ENCODE data around the gene FTCD. TPM values are rescaled to one million over a fixed set of nuclear protein-coding genes. Genes with fewer than 3 reads are reported as not detected.
A peak's percentile ranks its signal among the peaks of the same experiment; 100 is the strongest.

Gene FTCD
- total and polyA plus RNA-seq, 9 of the 15 experiments (the other 6 are each of a cell fraction or from before 2014, with no cell fraction given): 0.11 to 1.6 (median 0.67) TPM; not detected in 5

DNA sequence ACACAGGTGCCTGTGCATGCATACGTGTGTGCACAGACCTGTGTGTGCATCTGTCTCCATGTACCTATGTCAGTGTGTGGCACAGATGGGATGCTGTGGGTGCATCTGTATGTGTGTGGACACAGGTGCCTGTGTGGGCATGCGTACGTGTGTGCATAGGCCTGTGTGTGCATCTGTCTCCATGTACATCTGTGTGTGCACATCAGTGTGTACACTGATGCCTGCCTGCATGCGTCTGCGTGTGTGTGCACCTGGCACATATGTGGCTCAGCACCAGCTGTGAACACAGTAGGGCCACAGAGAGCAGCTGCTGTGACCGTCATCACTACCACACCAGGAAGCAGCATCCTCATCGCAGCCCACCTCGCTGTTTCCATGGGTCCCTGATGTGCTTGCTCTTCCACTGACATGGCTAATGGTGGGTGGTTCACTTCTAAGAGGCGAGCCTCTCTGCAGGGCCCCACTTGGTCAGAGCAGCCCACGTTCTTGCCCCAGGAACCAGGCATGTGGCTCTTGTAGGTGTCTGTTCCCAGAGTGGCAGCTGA is 38.5 kb upstream of the FTCD start:
- H3K4me1 ChIP-seq (replicated peaks in 1 of 2; ENCODE audit: control insufficient read depth in 2 of 2, insufficient read depth in 2 of 2, low read length in 2 of 2): peaks cover 16 to 36% of the 10 kb centered on the region in 2 experiments
- intact Hi-C loops (cut with micrococcal nuclease) (no loop called here), in situ Hi-C loops (cut with MboI) (no loop called here)
- BruUV-seq (replicated peaks): no TSS peak
- H3K27me3 ChIP-seq (ENCODE audit: control insufficient read depth in 2 of 2, insufficient read depth in 2 of 2, low read length in 2 of 2): no peaks in the 10 kb centered on the region
- H2AFZ ChIP-seq (ENCODE audit: low read depth, low read length): no peak overlapping the region
- no peaks in the 10 kb centered on the region for H4K20me1 ChIP-seq (replicated peaks; ENCODE audit: control insufficient read depth, insufficient read depth, low read length)
- ChIA-PET POLR2A (no interaction called here), CTCF (ENCODE audit: low intra/inter-chr PET ratio) (no interaction called here)
- no peak overlapping the region for H3K27ac ChIP-seq (ENCODE audit: extremely low read depth, low read depth, low read length)
- H3K9ac ChIP-seq (ENCODE audit: insufficient read depth in 1 of 2, low read depth in 2 of 2, low read length in 2 of 2): no peak overlapping the region
- H3K4me3 ChIP-seq: no peak overlapping the region
- peaks cover 99% of the 10 kb centered on the region for H3K36me3 ChIP-seq (ENCODE audit: control insufficient read depth, insufficient read depth, low read length)
- TF ChIP-seq, protein P1, sequence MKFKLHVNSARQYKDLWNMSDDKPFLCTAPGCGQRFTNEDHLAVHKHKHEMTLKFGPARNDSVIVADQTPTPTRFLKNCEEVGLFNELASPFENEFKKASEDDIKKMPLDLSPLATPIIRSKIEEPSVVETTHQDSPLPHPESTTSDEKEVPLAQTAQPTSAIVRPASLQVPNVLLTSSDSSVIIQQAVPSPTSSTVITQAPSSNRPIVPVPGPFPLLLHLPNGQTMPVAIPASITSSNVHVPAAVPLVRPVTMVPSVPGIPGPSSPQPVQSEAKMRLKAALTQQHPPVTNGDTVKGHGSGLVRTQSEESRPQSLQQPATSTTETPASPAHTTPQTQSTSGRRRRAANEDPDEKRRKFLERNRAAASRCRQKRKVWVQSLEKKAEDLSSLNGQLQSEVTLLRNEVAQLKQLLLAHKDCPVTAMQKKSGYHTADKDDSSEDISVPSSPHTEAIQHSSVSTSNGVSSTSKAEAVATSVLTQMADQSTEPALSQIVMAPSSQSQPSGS (CRISPR knock-in tag; IDR thresholded peaks at IDR 0.05): 0 out of 2 replicates have a peak, but pooled peaks have one; percentile 29
- TF ChIP-seq POLR2G (IDR thresholded peaks at IDR 0.05; ENCODE audit: low read depth, low read length) (0 out of 2 replicates have a peak, but pooled peaks have one; percentile 13), KDM1A (IDR thresholded peaks at IDR 0.05) (peak in 1 of 2 experiments; percentile 86; a peak in 2 of 4 replicates), POLR2B (IDR thresholded peaks at IDR 0.05; ENCODE audit: low read depth, partially characterized antibody) (peak; percentile 3), ZC3H4 (CRISPR knock-in tag; IDR thresholded peaks at IDR 0.05; ENCODE audit: borderline replicate concordance) (peak; percentile 62; the same call in 1 of the 2 replicates), ZNF146 (CRISPR knock-in tag; IDR thresholded peaks at IDR 0.05; ENCODE audit: unreplicated experiment) (no peak), ZNF3 (CRISPR knock-in tag; IDR thresholded peaks at IDR 0.05) (no peak), NFYB (IDR thresholded peaks at IDR 0.05; ENCODE audit: extremely low read depth, insufficient read length) (no peak)
- TF ChIP-seq, protein P2, sequence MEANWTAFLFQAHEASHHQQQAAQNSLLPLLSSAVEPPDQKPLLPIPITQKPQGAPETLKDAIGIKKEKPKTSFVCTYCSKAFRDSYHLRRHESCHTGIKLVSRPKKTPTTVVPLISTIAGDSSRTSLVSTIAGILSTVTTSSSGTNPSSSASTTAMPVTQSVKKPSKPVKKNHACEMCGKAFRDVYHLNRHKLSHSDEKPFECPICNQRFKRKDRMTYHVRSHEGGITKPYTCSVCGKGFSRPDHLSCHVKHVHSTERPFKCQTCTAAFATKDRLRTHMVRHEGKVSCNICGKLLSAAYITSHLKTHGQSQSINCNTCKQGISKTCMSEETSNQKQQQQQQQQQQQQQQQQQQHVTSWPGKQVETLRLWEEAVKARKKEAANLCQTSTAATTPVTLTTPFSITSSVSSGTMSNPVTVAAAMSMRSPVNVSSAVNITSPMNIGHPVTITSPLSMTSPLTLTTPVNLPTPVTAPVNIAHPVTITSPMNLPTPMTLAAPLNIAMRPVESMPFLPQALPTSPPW (CRISPR knock-in tag; IDR thresholded peaks at IDR 0.05): no peak
- TF ChIP-seq, protein P3, sequence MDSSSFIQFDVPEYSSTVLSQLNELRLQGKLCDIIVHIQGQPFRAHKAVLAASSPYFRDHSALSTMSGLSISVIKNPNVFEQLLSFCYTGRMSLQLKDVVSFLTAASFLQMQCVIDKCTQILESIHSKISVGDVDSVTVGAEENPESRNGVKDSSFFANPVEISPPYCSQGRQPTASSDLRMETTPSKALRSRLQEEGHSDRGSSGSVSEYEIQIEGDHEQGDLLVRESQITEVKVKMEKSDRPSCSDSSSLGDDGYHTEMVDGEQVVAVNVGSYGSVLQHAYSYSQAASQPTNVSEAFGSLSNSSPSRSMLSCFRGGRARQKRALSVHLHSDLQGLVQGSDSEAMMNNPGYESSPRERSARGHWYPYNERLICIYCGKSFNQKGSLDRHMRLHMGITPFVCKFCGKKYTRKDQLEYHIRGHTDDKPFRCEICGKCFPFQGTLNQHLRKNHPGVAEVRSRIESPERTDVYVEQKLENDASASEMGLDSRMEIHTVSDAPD (CRISPR knock-in tag; IDR thresholded peaks at IDR 0.05): no peak
- TF ChIP-seq, protein P4, sequence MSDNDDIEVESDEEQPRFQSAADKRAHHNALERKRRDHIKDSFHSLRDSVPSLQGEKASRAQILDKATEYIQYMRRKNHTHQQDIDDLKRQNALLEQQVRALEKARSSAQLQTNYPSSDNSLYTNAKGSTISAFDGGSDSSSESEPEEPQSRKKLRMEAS (CRISPR knock-in tag; IDR thresholded peaks at IDR 0.05): peak; percentile 31; the same call in 1 of the 2 replicates
- no peaks in the 10 kb centered on the region for H3K79me2 ChIP-seq (ENCODE audit: control insufficient read depth, insufficient read depth, low read length)
- ATAC-seq: no peak
- no peak overlapping the region for H3K4me2 ChIP-seq (ENCODE audit: insufficient read depth, low read length)
- DNase-seq (ENCODE audit: extremely low read depth in 1 of 4, low spot score in 3 of 4): no peak
- 98% methylated on average over 10 of the region's 10 CpGs for WGBS (ENCODE audit: insufficient coverage, low coverage, missing lambda C conversion rate)
- no peaks in the 10 kb centered on the region for H3K9me3 ChIP-seq (replicated peaks; ENCODE audit: control insufficient read depth, insufficient read depth, low read depth, low read length)
- H3K9me1 ChIP-seq (ENCODE audit: control insufficient read depth, insufficient read depth, low read length): no peaks in the 10 kb centered on the region
- FAIRE-seq: no peak
